Gastroesophageal sphincter (tissue), 4 donors: ENCODE results near the gene PRKN. TPM values are rescaled to one million over a fixed set of nuclear protein-coding genes. Genes with fewer than 3 reads are reported as not detected.

ENCODE experiments used
- ATAC-seq: fragments of 150-250 bp; one replicate; pipeline ENCODE4 v1.9.1; 2016; ENCODE audit warnings: mild to moderate bottlenecking, moderate library complexity
- H3K27ac ChIP-seq, 4 donors: fragments of 200-600 bp; sonication (generic) in 3 of 4; 1 replicate in 3 of 4; 2 replicates in 1 of 4; pipeline ENCODE4 v1.5.1; 2016 to 2019
- H3K27me3 ChIP-seq: fragments of 200-600 bp; sonication (generic); one replicate; pipeline ENCODE4 v1.5.1; 2019
- H3K36me3 ChIP-seq, 2 donors: fragments of 200-600 bp; sonication (generic); one replicate each; pipeline ENCODE4 v1.5.1; 2019; ENCODE audit warnings: control low read depth in 1 of 2
- H3K4me1 ChIP-seq, 3 donors: fragments of 200-600 bp; sonication (generic); 1 replicate in 2 of 3; 2 replicates in 1 of 3; pipeline ENCODE4 v1.5.1; 2016 to 2019; ENCODE audit warnings: control low read depth in 2 of 3
- H3K4me3 ChIP-seq, 2 donors: fragments of 200-600 bp; sonication (generic); one replicate each; pipeline ENCODE4 v1.5.1; 2019; ENCODE audit warnings: mild to moderate bottlenecking in 1 of 2, moderate library complexity in 1 of 2
- H3K9me3 ChIP-seq, 3 donors: fragments of 200-600 bp; sonication (generic); one replicate each; pipeline ENCODE4 v1.5.1; 2017 to 2019; ENCODE audit warnings: control low read depth in 2 of 3
- EP300 ChIP-seq: sonication (generic); formaldehyde crosslinking; IDR thresholded peaks from one replicate; pipeline ENCODE4 v1.6.1; 2017; ENCODE audit warnings: antibody characterized with exemption, mild to moderate bottlenecking
- POLR2A ChIP-seq, 2 donors: fragments of 450-650 bp; IDR thresholded peaks; one replicate each; pipeline ENCODE4 v1.6.1; 2017; ENCODE audit warnings: antibody characterized with exemption in 2 of 2, mild to moderate bottlenecking in 2 of 2, moderate library complexity in 1 of 2
- POLR2AphosphoS5 ChIP-seq: sonication (generic); formaldehyde crosslinking; IDR thresholded peaks from one replicate; pipeline ENCODE4 v1.6.1; 2017; ENCODE audit warnings: antibody characterized with exemption
- WGBS, 2 donors: methylation state at CpG; one replicate each; pipeline ENCODE4 v1.1.5; 2018; ENCODE audit warnings: low coverage in 1 of 2; 5-methylcytosine and 5-hydroxymethylcytosine counted together
- total RNA-seq, 4 donors: library from RNA; depleted of rRNA; stranded (reverse); fragments of >200 nt; gene quantifications; one replicate each; pipeline ENCODE4 v1.1.0, GENCODE V29; 2016
- TF ChIP-seq, protein P1 (sequence below), 4 experiments: fragments of 200-600 bp in 2 of 4; fragments of 450-650 bp in 2 of 4; sonication (generic) in 1 of 4; IDR thresholded peaks; one replicate each; pipeline ENCODE4 v1.5.1; 2017 to 2019; ENCODE audit warnings: antibody characterized with exemption in 4 of 4, mild to moderate bottlenecking in 2 of 4, moderate library complexity in 2 of 4

The PRKN gene
- total RNA-seq, 4 donors from 2014 or later, result 8.4 to 58.6 (median 25.8) TPM

DNA sequence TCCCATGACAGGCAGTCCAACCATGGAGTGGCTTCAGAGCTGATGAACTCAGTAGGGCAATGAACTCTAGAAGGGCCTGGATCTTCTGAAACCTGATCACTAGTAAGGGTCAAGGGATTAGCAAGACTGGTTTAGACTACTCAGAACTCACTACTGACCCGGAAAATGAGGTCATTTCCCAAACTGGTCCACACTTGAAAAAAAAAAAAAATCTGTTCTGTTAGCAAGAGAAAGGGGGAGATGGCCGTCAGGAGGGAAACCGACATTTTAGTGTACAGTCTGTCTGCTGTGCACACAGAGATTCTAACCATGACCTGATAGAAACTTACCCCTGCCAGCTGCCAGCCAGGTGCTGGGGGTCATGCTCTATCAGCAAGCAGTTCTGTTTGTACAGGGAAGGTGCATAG lies 1191.3 kb downstream of the PRKN start:
- Histone ChIP-seq H3K27ac (no peak overlapping the region), H3K4me3 (no peak overlapping the region), H3K36me3 (no peaks in the 10 kb centered on the region), H3K27me3 (no peaks in the 10 kb centered on the region), H3K9me3 (no peaks in the 10 kb centered on the region), H3K4me1 (no peaks in the 10 kb centered on the region)
- TF ChIP-seq POLR2AphosphoS5, result no peak
- TF ChIP-seq, protein P1, sequence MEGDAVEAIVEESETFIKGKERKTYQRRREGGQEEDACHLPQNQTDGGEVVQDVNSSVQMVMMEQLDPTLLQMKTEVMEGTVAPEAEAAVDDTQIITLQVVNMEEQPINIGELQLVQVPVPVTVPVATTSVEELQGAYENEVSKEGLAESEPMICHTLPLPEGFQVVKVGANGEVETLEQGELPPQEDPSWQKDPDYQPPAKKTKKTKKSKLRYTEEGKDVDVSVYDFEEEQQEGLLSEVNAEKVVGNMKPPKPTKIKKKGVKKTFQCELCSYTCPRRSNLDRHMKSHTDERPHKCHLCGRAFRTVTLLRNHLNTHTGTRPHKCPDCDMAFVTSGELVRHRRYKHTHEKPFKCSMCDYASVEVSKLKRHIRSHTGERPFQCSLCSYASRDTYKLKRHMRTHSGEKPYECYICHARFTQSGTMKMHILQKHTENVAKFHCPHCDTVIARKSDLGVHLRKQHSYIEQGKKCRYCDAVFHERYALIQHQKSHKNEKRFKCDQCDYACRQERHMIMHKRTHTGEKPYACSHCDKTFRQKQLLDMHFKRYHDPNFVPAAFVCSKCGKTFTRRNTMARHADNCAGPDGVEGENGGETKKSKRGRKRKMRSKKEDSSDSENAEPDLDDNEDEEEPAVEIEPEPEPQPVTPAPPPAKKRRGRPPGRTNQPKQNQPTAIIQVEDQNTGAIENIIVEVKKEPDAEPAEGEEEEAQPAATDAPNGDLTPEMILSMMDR (IDR thresholded peaks at IDR 0.05), result no peak
- no peak for TF ChIP-seq EP300
- TF ChIP-seq POLR2A (IDR thresholded peaks at IDR 0.05), result no peak
- ATAC-seq, result no peak
- 61 to 83% methylated on average over 2 to 3 of the region's 3 CpGs for WGBS, 2 donors

DNA sequence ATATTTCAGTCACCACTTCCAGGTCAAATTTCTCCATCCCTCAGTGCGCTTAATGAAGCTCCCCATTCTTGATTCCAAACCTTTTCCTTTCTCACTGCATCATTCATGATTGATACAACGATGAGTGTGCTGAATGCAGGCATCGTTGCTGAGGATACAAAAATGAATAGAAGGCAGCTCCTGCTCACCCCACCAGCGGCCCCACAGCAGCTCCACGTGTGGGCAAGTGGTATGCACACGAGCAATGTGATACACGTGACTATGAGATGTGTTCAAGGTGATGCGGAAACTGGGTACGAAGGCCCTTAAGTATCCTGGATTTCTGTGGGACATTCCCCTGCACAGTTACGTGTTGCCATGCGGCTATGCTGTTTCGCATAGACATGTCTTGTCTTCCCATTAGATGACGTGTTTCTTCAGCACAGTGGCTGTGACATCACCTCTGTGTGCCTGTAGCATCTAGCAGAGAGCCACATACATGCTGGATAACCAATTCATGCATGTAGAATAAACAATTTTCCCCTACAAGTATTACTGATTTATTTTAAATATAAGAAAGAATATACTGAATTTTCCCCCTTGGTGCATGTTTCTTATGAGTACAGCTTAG lies 1193.2 kb downstream of the PRKN start:
- WGBS, 2 donors, result 88 to 96% methylated on average over 9 of the region's 13 CpGs
- no peak for ATAC-seq
- H3K4me3 ChIP-seq, result no peak overlapping the region
- no peaks in the 10 kb centered on the region for H3K4me1 ChIP-seq
- H3K27ac ChIP-seq, result no peak overlapping the region
- TF ChIP-seq POLR2A (IDR thresholded peaks at IDR 0.05) (no peak), POLR2AphosphoS5 (no peak), EP300 (no peak)
- TF ChIP-seq, protein P1 (IDR thresholded peaks at IDR 0.05), result no peak
- no peaks in the 10 kb centered on the region for H3K27me3 ChIP-seq
- no peaks in the 10 kb centered on the region for H3K9me3 ChIP-seq
- H3K36me3 ChIP-seq, result no peaks in the 10 kb centered on the region

DNA sequence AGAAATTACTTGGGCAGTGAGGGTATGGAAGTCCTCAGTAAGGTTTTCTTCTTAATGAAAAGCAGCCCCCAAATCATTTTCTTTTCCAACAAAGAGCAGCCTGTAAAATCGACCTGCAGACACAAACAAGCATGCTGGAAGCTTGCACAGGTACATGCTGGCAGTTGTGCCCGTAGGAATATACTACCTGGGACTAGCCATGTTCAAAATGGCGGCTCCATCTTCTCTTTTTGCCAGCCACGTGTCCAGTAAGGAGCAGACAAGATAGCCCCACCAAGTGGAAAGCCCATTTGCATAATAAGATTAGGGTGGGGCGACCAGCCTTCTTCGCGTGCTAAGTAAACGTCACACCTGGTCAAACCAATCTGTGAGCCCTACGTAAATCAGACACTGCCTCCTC lies 1194.3 kb downstream of the PRKN start:
- Histone ChIP-seq H3K4me3 (no peak overlapping the region), H3K36me3 (no peaks in the 10 kb centered on the region), H3K4me1 (no peaks in the 10 kb centered on the region), H3K9me3 (no peaks in the 10 kb centered on the region), H3K27me3 (no peaks in the 10 kb centered on the region), H3K27ac (no peak overlapping the region)
- WGBS, 2 donors, result 84 to 88% methylated on average over 6 to 8 of the region's 9 CpGs
- TF ChIP-seq POLR2AphosphoS5 (no peak), POLR2A (IDR thresholded peaks at IDR 0.05) (no peak), EP300 (no peak)
- TF ChIP-seq, protein P1 (IDR thresholded peaks at IDR 0.05), result no peak
- ATAC-seq, result no peak

DNA sequence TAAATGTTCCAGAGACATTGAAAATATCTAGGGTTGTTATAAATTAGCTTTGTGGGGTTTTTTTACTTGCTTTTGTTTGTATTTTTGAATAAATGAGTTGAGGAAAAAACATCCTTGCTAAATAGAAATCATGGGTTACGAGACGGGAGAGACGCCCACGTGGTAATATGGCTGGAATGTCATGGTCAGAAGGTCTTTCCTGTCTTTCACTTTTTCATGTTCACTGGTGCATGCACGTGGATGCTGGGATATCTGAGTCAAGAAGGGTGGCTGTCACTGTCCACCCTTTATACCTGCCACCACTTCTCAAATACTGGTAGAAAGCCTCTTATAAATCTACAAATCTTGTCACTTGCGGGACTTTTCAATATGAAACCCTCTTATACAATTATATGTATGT lies 1195.0 kb downstream of the PRKN start:
- ATAC-seq, result no peak
- TF ChIP-seq POLR2AphosphoS5, result no peak
- WGBS, 2 donors, result 71 to 92% methylated on average over 5 to 6 of the region's 6 CpGs
- H3K9me3 ChIP-seq, result no peaks in the 10 kb centered on the region
- H3K4me3 ChIP-seq, result no peak overlapping the region
- no peaks in the 10 kb centered on the region for H3K27me3 ChIP-seq
- H3K27ac ChIP-seq, result no peak overlapping the region
- H3K36me3 ChIP-seq, result no peaks in the 10 kb centered on the region
- H3K4me1 ChIP-seq, result no peaks in the 10 kb centered on the region

DNA sequence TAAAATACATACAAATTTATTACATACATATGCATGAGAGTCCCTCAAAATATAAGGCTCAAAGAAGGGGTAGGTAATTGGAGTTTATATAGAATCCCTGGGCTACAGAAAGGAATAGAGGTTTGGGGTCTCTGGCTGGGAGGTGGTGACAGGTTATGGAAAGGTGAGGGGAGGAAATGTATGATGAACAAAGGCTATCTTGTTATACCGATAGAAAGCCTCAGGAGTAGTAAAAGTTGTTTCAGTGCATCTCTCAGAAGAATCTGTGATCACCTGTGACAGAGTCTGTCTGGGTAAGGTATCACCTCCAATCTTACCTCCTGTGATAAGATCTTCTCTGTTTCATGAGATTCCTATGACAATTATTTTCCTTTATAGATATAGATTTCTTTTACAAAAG lies 1200.8 kb downstream of the PRKN start:
- H3K4me1 ChIP-seq, result no peaks in the 10 kb centered on the region
- no peaks in the 10 kb centered on the region for H3K27me3 ChIP-seq
- H3K36me3 ChIP-seq, result no peaks in the 10 kb centered on the region
- TF ChIP-seq POLR2A (IDR thresholded peaks at IDR 0.05) (no peak), POLR2AphosphoS5 (no peak), EP300 (no peak)
- TF ChIP-seq, protein P1 (IDR thresholded peaks at IDR 0.05), result no peak
- no peak overlapping the region for H3K27ac ChIP-seq
- H3K9me3 ChIP-seq, result no peaks in the 10 kb centered on the region
- ATAC-seq, result no peak
- WGBS, 2 donors, result 100% methylated on average over 1 of the region's 1 CpG
- H3K4me3 ChIP-seq, result no peak overlapping the region
